ENCODE data around the gene PRCD.

- TF ChIP-seq EZH2phosphoT487 (IDR thresholded peaks at IDR 0.05; ENCODE audit: insufficient read depth, low read depth): no peak
- TF ChIP-seq EZH2 (IDR thresholded peaks at IDR 0.05; ENCODE audit: insufficient read depth, poor library complexity, severe bottlenecking): no peak
Measured at GRCh38 chr17:76570457-76570856, 30.6 kb downstream of the PRCD start.

Data from GM23248 (cell line).